H7 (cell line): ENCODE results near the gene RUVBL2. TPM values are rescaled to one million over a fixed set of nuclear protein-coding genes. Genes with fewer than 3 reads are reported as not detected.

Source experiments
- DNase-seq: peaks from one replicate; pipeline ENCODE4 v3.0.0; 2012
- H3K27me3 ChIP-seq: 2 replicates; pipeline ENCODE4 v1.6.0; 2011; ENCODE audit warnings: mild to moderate bottlenecking, low read length; ENCODE audit not compliant: control insufficient read depth, insufficient read depth
- H3K36me3 ChIP-seq: replicated peaks from 2 replicates; pipeline ENCODE4 v1.5.1; 2011; ENCODE audit warnings: low read length; ENCODE audit not compliant: control insufficient read depth, insufficient read depth
- H3K4me3 ChIP-seq: 2 replicates; pipeline ENCODE4 v1.5.1; 2011; ENCODE audit warnings: low read depth, mild to moderate bottlenecking, control low read depth, low read length, moderate library complexity; ENCODE audit not compliant: insufficient read depth
- total RNA-seq: library from RNA; depleted of rRNA; stranded (reverse); fragments of >200 nt; shearing (Covaris generic); gene quantifications from 2 replicates; pipeline ENCODE4 v1.2.3, GENCODE V29; 2014

Gene RUVBL2
- total RNA-seq, 1 experiment from 2014 or later, result 327 TPM

DNA sequence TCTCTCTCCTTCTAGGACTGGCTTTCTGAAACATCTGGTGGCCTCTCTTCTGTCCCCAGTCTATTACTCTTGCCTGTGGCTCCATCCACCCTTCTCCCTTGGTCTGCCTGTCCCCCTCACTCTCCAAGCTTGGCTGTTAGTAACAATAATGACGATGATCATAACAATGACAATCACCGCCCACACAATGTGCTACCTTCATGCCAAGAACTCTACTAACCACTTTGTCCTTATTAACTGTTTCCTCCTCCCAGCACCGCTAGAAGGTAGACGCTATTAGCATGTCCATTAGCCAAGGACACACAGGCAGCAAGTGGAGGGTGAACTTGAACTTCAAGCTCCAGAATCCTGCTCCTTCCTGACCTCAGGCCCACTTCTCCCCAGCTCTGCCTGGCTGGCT is 3.3 kb upstream of the RUVBL2 start:
- DNase-seq, result peak; percentile 22
- H3K36me3 ChIP-seq, result peaks cover 8% of the 10 kb centered on the region
- H3K27me3 ChIP-seq, result no peaks in the 10 kb centered on the region
- no peak overlapping the region for H3K4me3 ChIP-seq

GRCh38 chr19:48991011-48991609 is 2.6 kb upstream of the RUVBL2 start:
- no peaks in the 10 kb centered on the region for H3K27me3 ChIP-seq
- no peak overlapping the region for H3K4me3 ChIP-seq
- DNase-seq, result peak; percentile 26
- H3K36me3 ChIP-seq, result peaks cover 7% of the 10 kb centered on the region

- Histone ChIP-seq H3K4me3 (peak overlapping the region; percentile 82), H3K27me3 (no peaks in the 10 kb centered on the region), H3K36me3 (peaks cover 7% of the 10 kb centered on the region)
- peak; percentile 85 for DNase-seq
These were observed 1.7 kb upstream of the RUVBL2 start for GRCh38 chr19:48991873-48992580.

DNA sequence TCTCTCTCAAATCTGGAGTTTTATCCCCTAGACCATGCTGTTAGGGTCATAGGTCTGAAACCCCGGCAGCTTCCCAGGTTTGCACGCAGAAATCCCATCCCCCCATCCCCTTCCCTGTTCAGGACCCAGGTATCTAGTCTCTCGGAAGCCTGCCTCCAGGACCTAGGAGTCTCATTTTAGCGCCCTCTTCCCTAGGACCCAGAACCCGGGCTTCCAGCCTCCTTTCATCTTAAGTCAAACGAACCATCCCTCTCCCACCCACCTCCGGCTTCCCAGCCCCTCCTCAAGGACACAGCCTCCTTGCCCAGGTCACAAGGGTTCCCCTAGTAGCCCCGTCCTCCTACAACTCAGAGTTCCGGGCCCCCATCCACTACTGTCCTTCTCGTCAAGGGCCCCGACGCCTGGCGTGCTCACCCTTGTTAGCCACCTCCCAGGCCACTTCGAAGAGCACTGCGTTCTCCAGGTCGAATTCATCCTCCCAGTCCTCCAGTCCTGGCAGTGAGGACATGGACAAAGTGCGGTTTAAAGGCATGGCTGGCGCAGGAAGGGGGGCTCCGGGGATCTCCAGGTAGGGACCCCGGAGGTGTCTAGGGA is 1.0 kb upstream of the RUVBL2 start:
- Histone ChIP-seq H3K4me3 (peak overlapping the region; percentile 82), H3K27me3 (no peaks in the 10 kb centered on the region), H3K36me3 (peaks cover 7% of the 10 kb centered on the region)
- DNase-seq, result peak; percentile 68

DNA sequence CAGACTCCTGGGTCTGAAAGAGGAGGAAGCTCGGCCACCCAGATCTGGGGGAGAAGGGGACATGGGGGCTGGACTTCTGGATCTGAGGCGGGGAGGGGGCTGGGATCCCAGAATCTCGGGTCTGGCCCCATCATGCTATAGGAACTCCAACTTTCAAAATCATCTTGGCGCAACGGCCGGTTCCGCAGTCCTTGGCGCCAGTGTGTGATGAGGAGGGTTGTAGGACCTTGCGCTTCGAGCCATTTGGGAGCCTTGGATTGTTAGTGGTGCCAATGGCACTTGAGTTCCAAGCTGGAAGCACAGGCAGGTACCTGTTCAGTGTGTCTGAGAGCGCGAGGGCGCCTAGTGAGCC is 324 bp downstream of the RUVBL2 start:
- no peak for DNase-seq
- peak overlapping the region; percentile 79 for H3K4me3 ChIP-seq
- peaks cover 4% of the 10 kb centered on the region for H3K36me3 ChIP-seq
- H3K27me3 ChIP-seq, result no peaks in the 10 kb centered on the region

GRCh38 chr19:48997972-48998371 is 4.3 kb downstream of the RUVBL2 start:
- H3K4me3 ChIP-seq, result no peak overlapping the region
- DNase-seq, result peak; percentile 76

GRCh38 chr19:48999481-49000325 is 6.0 kb downstream of the RUVBL2 start:
- Histone ChIP-seq H3K36me3 (peaks cover 19% of the 10 kb centered on the region), H3K4me3 (no peak overlapping the region), H3K27me3 (no peaks in the 10 kb centered on the region)
- peak; percentile 86 for DNase-seq

More at GRCh38 chr19:48997972-48998371, 4.3 kb downstream of the RUVBL2 start:
- Histone ChIP-seq H3K27me3 (no peaks in the 10 kb centered on the region), H3K36me3 (peaks cover 8% of the 10 kb centered on the region)

GRCh38 chr19:49004133-49004532 is 10.4 kb downstream of the RUVBL2 start:
- H3K36me3 ChIP-seq, result peaks cover 37% of the 10 kb centered on the region
- no peak for DNase-seq
- no peak overlapping the region for H3K4me3 ChIP-seq
- no peaks in the 10 kb centered on the region for H3K27me3 ChIP-seq

DNA sequence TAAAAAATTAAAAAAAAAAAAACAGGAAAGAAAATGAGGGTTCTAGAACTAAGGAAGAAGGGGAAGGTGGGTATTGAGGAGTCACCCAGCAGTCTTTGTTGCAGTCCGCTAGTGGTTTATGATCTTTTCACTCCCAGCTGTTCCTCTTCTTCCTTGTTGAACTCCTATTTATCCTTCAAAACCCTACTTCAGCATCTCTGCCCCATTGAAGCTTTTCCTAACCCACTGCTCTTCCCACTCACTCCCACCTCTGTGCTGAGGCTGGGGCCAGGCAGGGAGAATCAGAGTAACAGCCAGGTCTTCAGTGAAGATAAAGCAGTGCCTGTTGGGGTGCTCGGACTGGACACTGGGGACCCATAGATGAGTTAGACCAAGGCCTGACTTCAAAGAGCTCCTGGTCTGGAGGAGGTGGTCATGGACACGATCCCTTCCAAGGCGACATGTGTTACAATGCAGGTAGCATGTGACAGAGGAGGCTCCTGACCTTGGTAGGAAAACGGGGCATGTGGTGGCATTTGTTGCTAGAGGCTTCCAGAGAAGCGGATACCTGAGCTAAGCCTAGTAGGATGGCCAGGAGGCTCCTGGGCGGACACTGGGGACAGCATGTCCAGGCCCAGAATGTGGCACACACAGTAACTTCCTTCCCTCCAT is 11.4 kb downstream of the RUVBL2 start:
- DNase-seq, result no peak

GRCh38 chr19:49006905-49007304 is 13.2 kb downstream of the RUVBL2 start:
- Histone ChIP-seq H3K36me3 (peaks cover 47% of the 10 kb centered on the region), H3K27me3 (no peaks in the 10 kb centered on the region), H3K4me3 (no peak overlapping the region)
- DNase-seq, result no peak

More for the DNA sequence above, 11.4 kb downstream of the RUVBL2 start:
- Histone ChIP-seq H3K36me3 (peaks cover 40% of the 10 kb centered on the region), H3K27me3 (no peaks in the 10 kb centered on the region), H3K4me3 (no peak overlapping the region)

- DNase-seq, result peak; percentile 62
- Histone ChIP-seq H3K36me3 (peaks cover 41% of the 10 kb centered on the region), H3K4me3 (no peak overlapping the region), H3K27me3 (no peaks in the 10 kb centered on the region)
These were observed 16.1 kb downstream of the RUVBL2 start for GRCh38 chr19:49009828-49010227.

DNA sequence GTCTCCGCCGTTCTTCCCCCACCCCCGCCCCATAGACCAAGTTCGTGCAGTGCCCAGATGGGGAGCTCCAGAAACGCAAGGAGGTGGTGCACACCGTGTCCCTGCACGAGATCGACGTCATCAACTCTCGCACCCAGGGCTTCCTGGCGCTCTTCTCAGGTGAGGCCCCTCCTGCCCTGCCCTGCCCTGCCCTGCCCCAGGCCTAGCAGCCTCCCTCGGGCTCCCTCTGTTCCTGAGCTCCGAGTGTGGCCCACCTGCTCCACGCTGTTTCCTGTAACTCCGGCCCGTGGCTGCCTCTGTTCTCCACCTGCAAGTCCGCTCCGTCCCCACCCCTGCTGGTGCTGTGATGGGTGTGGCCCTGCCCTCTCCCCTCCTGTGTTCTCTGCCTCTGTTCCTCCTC is 16.8 kb downstream of the RUVBL2 start:
- no peak overlapping the region for H3K4me3 ChIP-seq
- H3K27me3 ChIP-seq, result no peaks in the 10 kb centered on the region
- peaks cover 39% of the 10 kb centered on the region for H3K36me3 ChIP-seq
- no peak for DNase-seq

GRCh38 chr19:49011194-49011593 is 17.5 kb downstream of the RUVBL2 start:
- no peak overlapping the region for H3K4me3 ChIP-seq
- DNase-seq, result peak; percentile 36
- H3K36me3 ChIP-seq, result peaks cover 39% of the 10 kb centered on the region
- H3K27me3 ChIP-seq, result no peaks in the 10 kb centered on the region
